Diencephalon (tissue), 1 donor: ENCODE measurements around the gene VGLL2. TPM values are rescaled to one million over a fixed set of nuclear protein-coding genes. Genes with fewer than 3 reads are reported as not detected.

Experiments used
- small RNA-seq: library from RNA; depleted of rRNA; stranded (forward); fragments of <200 nt; gene quantifications from one replicate; pipeline ENCODE3, GENCODE V24; 2014
- total RNA-seq: library from RNA; depleted of rRNA; stranded (reverse); fragments of >200 nt; gene quantifications from one replicate; pipeline ENCODE4 v1.2.3, GENCODE V29; 2014

The VGLL2 gene
- total RNA-seq: 0.46 TPM

GRCh38 chr6:117265410-117266256 is at the start of gene VGLL2:
TSS of gene VGLL2 (plus strand) at chr6:117265558. CDS start at chr6:117265764, 206 bp downstream.

Small RNAs within 50 kb of the gene (small RNA-seq; reads per million reads assigned to genes)
- not detected for gene RN7SKP18

Other genes with a start within 250 kb of the VGLL2 start
- not detected for gene ROS1, start 160.4 kb downstream of the VGLL2 start, total RNA-seq
- gene DCBLD1, start 217.1 kb downstream of the VGLL2 start, total RNA-seq: 16.4 TPM